ENCODE measurements around the gene REL. TPM values are rescaled to one million over a fixed set of nuclear protein-coding genes. Genes with fewer than 3 reads are reported as not detected.

The REL gene
- total and polyA plus RNA-seq, 2 donors: 4.0 to 25.1 TPM

DNA sequence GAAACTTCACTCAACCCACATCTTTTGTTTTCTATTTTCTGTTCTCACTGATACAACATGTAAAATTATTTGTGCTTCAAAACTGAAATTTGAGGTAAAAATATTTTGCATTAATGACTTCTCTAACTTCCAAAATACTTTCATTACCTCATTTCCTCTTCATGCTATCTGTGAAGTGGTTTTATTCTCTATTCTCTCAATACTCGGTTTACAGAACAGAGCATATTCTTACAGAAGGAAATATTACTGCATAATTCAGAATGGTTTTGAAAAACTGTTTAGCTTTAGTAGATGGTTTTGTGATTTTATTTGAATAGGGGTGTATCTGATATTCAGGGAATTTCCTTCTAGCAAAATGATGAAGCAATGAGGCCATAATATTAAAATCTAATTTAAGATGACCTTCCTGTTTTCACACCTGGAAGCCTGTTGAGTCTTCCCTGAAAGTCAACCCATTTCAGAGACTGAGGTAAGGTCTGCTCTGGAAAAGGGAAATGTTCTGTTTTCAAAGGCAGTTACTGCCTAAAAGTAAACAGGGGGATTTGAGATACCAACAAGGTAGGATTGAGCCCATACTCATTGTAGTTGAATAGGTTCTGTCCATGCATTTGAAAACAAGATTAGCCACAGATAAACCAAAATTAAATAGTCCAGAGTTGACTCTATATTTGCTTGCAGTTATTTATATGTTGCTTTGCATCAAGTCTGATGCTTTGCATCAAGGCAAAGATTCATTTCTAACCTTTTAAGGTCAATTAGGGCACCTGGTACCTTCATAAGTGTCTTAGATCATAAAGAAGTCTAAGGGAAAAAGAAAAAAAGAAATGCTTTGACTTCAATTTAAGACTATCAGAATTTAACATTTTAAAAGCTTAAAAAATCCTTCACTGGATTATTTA is 85.4 kb downstream of the REL start:
- Histone ChIP-seq H3K4me1 (ENCODE audit: insufficient read depth) (no peaks in the 10 kb centered on the region), H3K4me3 (ENCODE audit: low read depth, low read length) (no peak overlapping the region), H3K27ac (ENCODE audit: low read depth) (no peak overlapping the region), H3K36me3 (ENCODE audit: insufficient read depth) (no peaks in the 10 kb centered on the region)
- WGBS: 67% methylated on average over 1 of the region's 1 CpG
- no peak for DNase-seq (ENCODE audit: extremely low spot score)

- H3K36me3 ChIP-seq (ENCODE audit: insufficient read depth): no peaks in the 10 kb centered on the region
- H3K4me1 ChIP-seq (ENCODE audit: insufficient read depth): no peaks in the 10 kb centered on the region
- 94% methylated on average over 32 of the region's 32 CpGs for WGBS
- no peak for DNase-seq (ENCODE audit: extremely low spot score)
- H3K4me3 ChIP-seq (ENCODE audit: low read depth, low read length): no peak overlapping the region
- no peak overlapping the region for H3K27ac ChIP-seq (ENCODE audit: low read depth)
Observed at GRCh38 chr2:60972889-60973656, 91.7 kb downstream of the REL start.

DNA sequence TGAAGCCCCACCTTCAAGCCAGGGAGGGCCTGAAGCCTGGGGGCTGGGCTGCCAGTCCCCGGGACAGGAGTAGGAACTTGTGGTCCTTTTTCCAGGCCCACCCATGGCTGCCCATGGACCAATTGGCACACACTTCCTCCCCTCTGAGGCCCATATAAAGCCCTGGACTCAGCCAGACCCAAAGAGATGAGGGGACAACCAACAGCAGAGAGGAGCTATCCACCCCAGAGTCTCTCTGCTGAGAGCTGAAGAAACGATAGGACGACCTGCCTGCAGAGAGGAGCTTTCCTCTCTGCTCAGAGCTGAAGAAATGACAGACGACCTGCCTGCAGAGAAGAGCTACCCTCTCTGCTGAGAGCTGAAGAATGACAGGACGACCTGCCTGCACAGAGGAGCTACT is 92.3 kb downstream of the REL start:
- no peak for DNase-seq (ENCODE audit: extremely low spot score)
- Histone ChIP-seq H3K4me1 (ENCODE audit: insufficient read depth) (no peaks in the 10 kb centered on the region), H3K36me3 (ENCODE audit: insufficient read depth) (no peaks in the 10 kb centered on the region), H3K27ac (ENCODE audit: low read depth) (no peak overlapping the region), H3K4me3 (ENCODE audit: low read depth, low read length) (no peak overlapping the region)
- 76% methylated on average over 5 of the region's 5 CpGs for WGBS

DNA sequence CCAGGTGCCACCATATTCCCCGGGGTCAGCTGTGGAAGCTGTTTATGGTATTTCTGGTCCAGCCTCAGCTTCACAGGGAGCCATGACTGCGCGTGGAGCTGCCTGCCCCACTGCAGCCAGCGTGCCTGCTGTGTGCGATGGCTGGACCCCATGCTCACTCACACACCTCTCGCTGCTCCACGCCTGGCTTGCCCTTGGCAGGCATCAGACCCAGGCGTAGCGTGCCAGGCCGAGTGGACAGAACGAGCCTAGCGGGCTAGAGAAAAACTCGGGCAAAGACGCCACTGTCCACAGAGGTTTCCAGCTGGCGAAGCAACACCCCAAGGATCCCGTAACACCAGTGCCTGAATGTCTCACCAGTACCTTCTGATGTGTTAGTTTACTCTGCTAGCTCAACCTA is 93.3 kb downstream of the REL start:
- Histone ChIP-seq H3K27ac (ENCODE audit: low read depth) (no peak overlapping the region), H3K36me3 (ENCODE audit: insufficient read depth) (no peaks in the 10 kb centered on the region), H3K4me3 (ENCODE audit: low read depth, low read length) (no peak overlapping the region), H3K4me1 (ENCODE audit: insufficient read depth) (no peaks in the 10 kb centered on the region)
- DNase-seq (ENCODE audit: extremely low spot score): no peak
- 97% methylated on average over 16 of the region's 16 CpGs for WGBS

Small RNAs within 50 kb of the gene (small RNA-seq; reads per million reads assigned to genes)
- not detected for gene RN7SL632P
- 9.0 reads per million, percentile 93 among the genes with 10 or more reads in this experiment for gene RNU4-51P

Other genes starting within 250 kb of the REL start
- 31.9 TPM for gene PAPOLG, start 125.3 kb upstream of the REL start, total RNA-seq
- gene PAPOLG, start 125.3 kb upstream of the REL start, polyA plus RNA-seq: 7.4 TPM
- gene PEX13, start 136.1 kb downstream of the REL start, total RNA-seq: 53.6 TPM
- 12.9 TPM for gene PEX13, start 136.1 kb downstream of the REL start, polyA plus RNA-seq
- 14.6 TPM for gene PUS10, start 136.7 kb downstream of the REL start, total RNA-seq
- gene PUS10, start 136.7 kb downstream of the REL start, polyA plus RNA-seq: 3.1 TPM
- 51.2 TPM for gene SANBR, start 184.3 kb downstream of the REL start, total RNA-seq
- 3.3 TPM for gene SANBR, start 184.3 kb downstream of the REL start, polyA plus RNA-seq